A673 (cell line): Measurements from ENCODE around the gene SHMT1. TPM values are rescaled to one million over a fixed set of nuclear protein-coding genes. Genes with fewer than 3 reads are reported as not detected.
A peak's percentile ranks its signal among the peaks of the same experiment; 100 is the strongest.

ENCODE experiments used
- BruUV-seq: library from RNA; stranded (reverse); fragments of 400-500 nt; replicated peaks from 2 replicates; lab custom pipeline; 2021; lab: Mats Ljungman, UMichigan
- CTCF ChIA-PET: fragments of 300-600 bp; sonication (Branson Sonifier 250); formaldehyde crosslinking; loops from one replicate; lab custom pipeline; 2022; ENCODE audit warnings: antibody characterized with exemption; lab: Charles Lee
- POLR2A ChIA-PET: fragments of 300-600 bp; sonication (Branson Sonifier 250); formaldehyde crosslinking; loops from one replicate; lab custom pipeline; 2022; ENCODE audit warnings: antibody characterized with exemption; ENCODE audit not compliant: low non-redundant PET; lab: Charles Lee
- DNase-seq: peaks from one replicate; pipeline ENCODE4 v3.0.0-alpha.2; 2015; ENCODE audit warnings: low spot score
- H3K27ac ChIP-seq: fragments of 200-600 bp; sonication (generic); 2 replicates; pipeline ENCODE4 v1.5.1; 2016; ENCODE audit warnings: mixed run types, low read depth, mild to moderate bottlenecking, mixed read lengths, antibody characterized with exemption, low read length; ENCODE audit not compliant: poor library complexity, severe bottlenecking
- H3K27me3 ChIP-seq: fragments of 200-600 bp; sonication (generic); replicated peaks from 2 replicates; pipeline ENCODE4 v1.6.1; 2017; ENCODE audit warnings: mixed run types, low read depth, mild to moderate bottlenecking, mixed read lengths, antibody characterized with exemption, low read length; ENCODE audit not compliant: insufficient read depth, poor library complexity
- H3K36me3 ChIP-seq: fragments of 200-600 bp; sonication (generic); 2 replicates; pipeline ENCODE4 v1.6.1; 2016; ENCODE audit warnings: mixed run types, mild to moderate bottlenecking, mixed read lengths, antibody characterized with exemption, low read length; ENCODE audit not compliant: insufficient read depth, poor library complexity, severe bottlenecking
- H3K4me1 ChIP-seq: fragments of 200-600 bp; sonication (generic); 2 replicates; pipeline ENCODE4 v1.6.1; 2017; ENCODE audit warnings: mixed run types, mild to moderate bottlenecking, mixed read lengths, antibody characterized with exemption, low read length; ENCODE audit not compliant: insufficient read depth, poor library complexity, severe bottlenecking
- H3K4me3 ChIP-seq: fragments of 200-600 bp; sonication (generic); 2 replicates; pipeline ENCODE4 v1.5.1; 2016; ENCODE audit warnings: low read depth, mixed run types, mild to moderate bottlenecking, mixed read lengths, low read length; ENCODE audit not compliant: poor library complexity, severe bottlenecking
- H3K9me3 ChIP-seq: fragments of 200-600 bp; sonication (generic); 2 replicates; pipeline ENCODE4 v1.6.1; 2016; ENCODE audit warnings: mixed run types, low read depth, mild to moderate bottlenecking, mixed read lengths, antibody characterized with exemption, low read length; ENCODE audit not compliant: poor library complexity, severe bottlenecking
- EZH2 ChIP-seq: fragments of 200-600 bp; sonication (generic); IDR thresholded peaks from 2 replicates; pipeline ENCODE4 v1.6.1; 2017; ENCODE audit warnings: borderline replicate concordance, low read depth, mild to moderate bottlenecking, mixed read lengths, antibody characterized with exemption, low read length; ENCODE audit not compliant: poor library complexity, severe bottlenecking
- intact Hi-C: fragments of 100-400 bp; cut with micrococcal nuclease; formaldehyde crosslinking; loops from one replicate; pipeline ENCODE4 v1.10.0; 2022; ENCODE audit not compliant: unreplicated experiment
- total RNA-seq: library from RNA; stranded (reverse); gene quantifications from 2 replicates; pipeline ENCODE4 v1.2.3, GENCODE V29; 2021
- TF ChIP-seq, protein P1 (sequence below): fragments of 300-800, 200-600 bp; sonication (generic); conservative IDR thresholded peaks from 2 replicates; pipeline ENCODE4 v1.5.1; 2017; ENCODE audit warnings: low read depth, mild to moderate bottlenecking, antibody characterized with exemption, low read length, moderate library complexity, mixed read lengths

Gene SHMT1
- total RNA-seq, 1 experiment from 2014 or later: 54.0 TPM

GRCh38 chr17:18315961-18316360, 47.4 kb downstream of the SHMT1 start:
- intact Hi-C loops: no loop called here

GRCh38 chr17:18315562-18315922, 47.8 kb downstream of the SHMT1 start:
- CTCF ChIA-PET: no interaction called here
- POLR2A ChIA-PET: no interaction called here
- peaks cover 30% of the 10 kb centered on the region for H3K4me1 ChIP-seq
- peak overlapping the region; percentile 86 for H3K27ac ChIP-seq
- TF ChIP-seq, protein P1, sequence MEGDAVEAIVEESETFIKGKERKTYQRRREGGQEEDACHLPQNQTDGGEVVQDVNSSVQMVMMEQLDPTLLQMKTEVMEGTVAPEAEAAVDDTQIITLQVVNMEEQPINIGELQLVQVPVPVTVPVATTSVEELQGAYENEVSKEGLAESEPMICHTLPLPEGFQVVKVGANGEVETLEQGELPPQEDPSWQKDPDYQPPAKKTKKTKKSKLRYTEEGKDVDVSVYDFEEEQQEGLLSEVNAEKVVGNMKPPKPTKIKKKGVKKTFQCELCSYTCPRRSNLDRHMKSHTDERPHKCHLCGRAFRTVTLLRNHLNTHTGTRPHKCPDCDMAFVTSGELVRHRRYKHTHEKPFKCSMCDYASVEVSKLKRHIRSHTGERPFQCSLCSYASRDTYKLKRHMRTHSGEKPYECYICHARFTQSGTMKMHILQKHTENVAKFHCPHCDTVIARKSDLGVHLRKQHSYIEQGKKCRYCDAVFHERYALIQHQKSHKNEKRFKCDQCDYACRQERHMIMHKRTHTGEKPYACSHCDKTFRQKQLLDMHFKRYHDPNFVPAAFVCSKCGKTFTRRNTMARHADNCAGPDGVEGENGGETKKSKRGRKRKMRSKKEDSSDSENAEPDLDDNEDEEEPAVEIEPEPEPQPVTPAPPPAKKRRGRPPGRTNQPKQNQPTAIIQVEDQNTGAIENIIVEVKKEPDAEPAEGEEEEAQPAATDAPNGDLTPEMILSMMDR: no peak
- no peak for TF ChIP-seq EZH2
- DNase-seq: no peak
- intact Hi-C loops: no loop called here
- peak overlapping the region; percentile 90 for H3K4me3 ChIP-seq
- no peaks in the 10 kb centered on the region for H3K9me3 ChIP-seq
- no peaks in the 10 kb centered on the region for H3K27me3 ChIP-seq
- H3K36me3 ChIP-seq: peaks cover 23% of the 10 kb centered on the region
- TSS peak; percentile 63 for BruUV-seq

More at GRCh38 chr17:18315961-18316360, 47.4 kb downstream of the SHMT1 start:
- Histone ChIP-seq H3K9me3 (no peaks in the 10 kb centered on the region), H3K27me3 (no peaks in the 10 kb centered on the region), H3K4me3 (peak overlapping the region; percentile 90), H3K36me3 (peaks cover 22% of the 10 kb centered on the region), H3K27ac (peak overlapping the region; percentile 86), H3K4me1 (peaks cover 30% of the 10 kb centered on the region)
- DNase-seq: no peak
- POLR2A ChIA-PET: no interaction called here
- CTCF ChIA-PET: no interaction called here
- BruUV-seq: no TSS peak
- TF ChIP-seq EZH2: no peak
- TF ChIP-seq, protein P1: no peak

DNA sequence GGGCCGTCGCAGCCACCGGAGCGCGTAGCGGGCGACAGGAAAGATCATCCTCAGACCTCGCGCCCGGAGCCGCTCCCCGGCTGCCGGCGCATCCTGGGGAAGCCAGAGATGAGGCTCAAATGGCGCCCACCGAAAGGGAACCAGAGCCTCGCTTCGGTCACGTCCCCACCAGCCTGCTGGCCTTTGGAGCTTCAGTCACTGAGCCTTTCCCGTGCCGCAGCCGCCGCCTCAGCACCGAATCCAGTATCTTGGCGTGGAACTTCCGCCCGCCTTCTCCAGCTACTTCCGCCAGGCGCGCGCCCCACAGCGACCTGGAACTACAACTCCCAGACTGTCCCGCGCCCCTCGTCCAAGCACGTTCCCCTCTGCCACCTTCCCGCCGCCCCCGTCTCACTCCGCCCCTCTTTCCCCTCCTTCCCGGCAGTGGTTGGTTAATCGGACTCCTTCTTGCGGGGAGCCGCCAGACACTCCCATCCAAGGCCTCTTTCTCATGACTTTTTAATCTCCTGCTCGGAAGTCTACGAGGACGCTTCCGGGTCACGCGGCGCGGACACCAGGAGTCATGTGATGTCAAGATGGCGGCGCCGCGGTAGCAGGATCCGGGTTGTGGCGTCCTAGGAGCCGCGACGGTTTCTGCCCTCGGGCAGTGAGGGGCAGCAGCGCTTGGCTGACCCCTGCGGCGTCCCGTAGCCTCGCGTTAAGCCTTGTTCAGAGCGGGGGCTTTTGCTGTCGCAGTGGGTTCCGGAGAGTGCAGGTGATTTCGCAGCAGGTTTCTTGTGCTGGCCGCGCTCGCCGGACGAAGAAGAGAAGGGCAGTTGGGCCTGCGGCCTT, 48.4 kb downstream of the SHMT1 start, which contains the start of the genes SMCR8 and TOP3A:
Gene SMCR8, plus strand, starts transcription at position 563 of the 831 bp plus-strand sequence. CDS start 497 bp downstream, outside the sequence.
Gene TOP3A, minus strand, starts transcription at position 264 of the 831 bp plus-strand sequence. Its CDS starts 216 bp downstream, at position 48.
- CTCF ChIA-PET: no interaction called here
- POLR2A ChIA-PET: no interaction called here
- no peaks in the 10 kb centered on the region for H3K27me3 ChIP-seq
- peaks cover 26% of the 10 kb centered on the region for H3K36me3 ChIP-seq
- intact Hi-C loops: no loop called here
- peak within 1 kb of the TSS; percentile 86 for H3K27ac ChIP-seq
- DNase-seq: peak; percentile 99
- H3K4me1 ChIP-seq: peaks cover 30% of the 10 kb centered on the region
- TF ChIP-seq, protein P1: no peak
- no peak for TF ChIP-seq EZH2
- BruUV-seq: no TSS peak
- peak within 1 kb of the TSS; percentile 90 for H3K4me3 ChIP-seq
- H3K9me3 ChIP-seq: no peaks in the 10 kb centered on the region
